Endothelial cell of umbilical vein (primary cell): ENCODE measurements around the gene TNIK. TPM values are rescaled to one million over a fixed set of nuclear protein-coding genes. Genes with fewer than 3 reads are reported as not detected.

Experiments
- BruUV-seq: library from RNA; stranded (reverse); fragments of 400-500 nt; replicated peaks from 2 replicates; lab custom pipeline; 2021; lab: Mats Ljungman, UMichigan
- CTCF ChIA-PET: fragments of 300-600, 350-600 bp; sonication (Branson Sonifier 250); formaldehyde crosslinking; loops from one replicate; lab custom pipeline; 2021; ENCODE audit warnings: antibody characterized with exemption, inconsistent platforms; lab: Charles Lee
- POLR2A ChIA-PET: fragments of 300-600, 350-600 bp; sonication (Branson Sonifier 250); formaldehyde crosslinking; loops from one replicate; lab custom pipeline; 2021; ENCODE audit warnings: antibody characterized with exemption, inconsistent platforms; lab: Charles Lee
- DNase-seq: peaks from one replicate; pipeline ENCODE4 v3.0.0-alpha.2; 2011; ENCODE audit warnings: low read depth, low spot score
- FAIRE-seq: peaks from 2 replicates; lab custom pipeline; 2011; peaks lifted over from hg19 to GRCh38; lab: Jason Lieb, UNC
- H2AFZ ChIP-seq: 2 replicates; pipeline ENCODE4 v1.6.0; 2012; ENCODE audit warnings: low read depth, low read length, control low read depth, inconsistent platforms
- H3K27ac ChIP-seq: 2 replicates; pipeline ENCODE4 v1.5.1; 2011; ENCODE audit warnings: low read depth, mild to moderate bottlenecking, control low read depth, low read length, moderate library complexity; ENCODE audit not compliant: insufficient read depth
- H3K27me3 ChIP-seq, 2 experiments: 2 replicates each; pipeline versions ENCODE4 v1.6.0 to v1.6.1; 2011; ENCODE audit warnings: low read length in 2 of 2, mixed read lengths in 1 of 2; ENCODE audit not compliant: control insufficient read depth in 2 of 2, insufficient read depth in 2 of 2
- H3K36me3 ChIP-seq, 2 experiments: 2 replicates in 1 of 2; 3 replicates in 1 of 2; pipeline ENCODE4 v1.5.1; 2011; ENCODE audit warnings: low read length in 2 of 2, mild to moderate bottlenecking in 1 of 2, moderate library complexity in 1 of 2; ENCODE audit not compliant: control insufficient read depth in 2 of 2, insufficient read depth in 2 of 2; ENCODE audit errors: extremely low read depth in 1 of 2
- H3K4me1 ChIP-seq: 3 replicates; pipeline ENCODE4 v1.5.1; 2011; ENCODE audit warnings: mild to moderate bottlenecking, low read length; ENCODE audit not compliant: control insufficient read depth, insufficient read depth; ENCODE audit errors: extremely low read depth
- H3K4me2 ChIP-seq: 2 replicates; pipeline ENCODE4 v1.6.1; 2011; ENCODE audit warnings: low read length, control low read depth, mixed read lengths; ENCODE audit not compliant: insufficient read depth
- H3K4me3 ChIP-seq, 3 experiments: fragments of 200-600 bp in 1 of 3; sonication (generic), shearing (Covaris generic) in 1 of 3; replicated peaks in 1 of 3; 2 replicates each; pipeline ENCODE4 v1.5.1; 2011 to 2016; ENCODE audit warnings: control low read depth in 3 of 3, low read length in 3 of 3, mild to moderate bottlenecking in 2 of 3, inconsistent platforms in 1 of 3, low read depth in 1 of 3, moderate library complexity in 1 of 3; ENCODE audit not compliant: insufficient read depth in 1 of 3
- H3K79me2 ChIP-seq: 2 replicates; pipeline ENCODE4 v1.6.0; 2012; ENCODE audit warnings: low read length, inconsistent platforms; ENCODE audit not compliant: control insufficient read depth, insufficient read depth
- H3K9ac ChIP-seq: replicated peaks from 2 replicates; pipeline ENCODE3; 2011; ENCODE audit warnings: low read length, control low read depth; ENCODE audit not compliant: insufficient read depth; ENCODE audit errors: extremely low read depth
- H3K9me1 ChIP-seq: replicated peaks from 3 replicates; pipeline ENCODE4 v1.6.0; 2011; ENCODE audit warnings: mild to moderate bottlenecking, low read length; ENCODE audit not compliant: control insufficient read depth, insufficient read depth; ENCODE audit errors: extremely low read depth
- H3K9me3 ChIP-seq: replicated peaks from 2 replicates; pipeline ENCODE4 v1.5.1; 2012; ENCODE audit warnings: low read length, inconsistent platforms; ENCODE audit not compliant: control insufficient read depth, insufficient read depth
- H4K20me1 ChIP-seq: replicated peaks from 2 replicates; pipeline ENCODE3; 2011; ENCODE audit warnings: mild to moderate bottlenecking, low read length; ENCODE audit not compliant: control insufficient read depth, insufficient read depth; ENCODE audit errors: extremely low read depth
- CTCF ChIP-seq, 2 donors: IDR thresholded peaks; 1 replicate in 1 of 2; 2 replicates in 1 of 2; pipeline ENCODE4 v1.5.1; 2011; ENCODE audit warnings: low read length in 2 of 2, mild to moderate bottlenecking in 2 of 2, moderate library complexity in 2 of 2, control low read depth in 1 of 2, inconsistent platforms in 1 of 2, low read depth in 1 of 2; ENCODE audit not compliant: insufficient read depth in 1 of 2; ENCODE audit errors: extremely low read depth in 1 of 2
- EZH2 ChIP-seq: IDR thresholded peaks from 2 replicates; pipeline ENCODE4 v1.6.1; 2012; ENCODE audit warnings: borderline replicate concordance, low read depth, mild to moderate bottlenecking, moderate library complexity, low read length, inconsistent platforms; ENCODE audit not compliant: severe bottlenecking
- FOS ChIP-seq: IDR thresholded peaks from 2 replicates; pipeline ENCODE4 v1.6.1; 2011; ENCODE audit warnings: mild to moderate bottlenecking, low read length, moderate library complexity, borderline replicate concordance; ENCODE audit not compliant: insufficient read depth
- GATA2 ChIP-seq: IDR thresholded peaks from 2 replicates; pipeline ENCODE4 v1.7.0; 2011; ENCODE audit warnings: low read depth, mild to moderate bottlenecking, moderate library complexity, mixed read lengths, low read length; ENCODE audit not compliant: insufficient read length, insufficient read depth
- JUN ChIP-seq: IDR thresholded peaks from 2 replicates; pipeline ENCODE4 v1.6.1; 2011; ENCODE audit warnings: borderline replicate concordance, low read depth; ENCODE audit not compliant: insufficient read length, insufficient read depth
- MAX ChIP-seq: IDR thresholded peaks from 2 replicates; pipeline ENCODE4 v1.6.1; 2011; ENCODE audit not compliant: insufficient read depth, insufficient read length
- MYC ChIP-seq: IDR thresholded peaks from one replicate; pipeline ENCODE4 v1.6.1; 2011; ENCODE audit warnings: mild to moderate bottlenecking, low read depth, low read length
- POLR2A ChIP-seq: IDR thresholded peaks from 2 replicates; pipeline ENCODE4 v1.6.1; 2012; ENCODE audit warnings: low read depth, mild to moderate bottlenecking, control low read depth, low read length
- POLR2AphosphoS5 ChIP-seq: IDR thresholded peaks from 2 replicates; pipeline ENCODE4 v1.6.1; 2012; ENCODE audit warnings: low read depth, mild to moderate bottlenecking, control low read depth, low read length, moderate library complexity; ENCODE audit not compliant: insufficient read depth
- dilution Hi-C: fragments of 300-500 bp; cut with MboI; formaldehyde crosslinking; loops from one replicate; pipeline ENCODE4 v1.15.0; 2019; ENCODE audit warnings: low sequenced_read_pairs; ENCODE audit not compliant: extremely low pct_ligation_motif_present
- intact Hi-C: fragments of 100-400 bp; cut with micrococcal nuclease; formaldehyde crosslinking; loops from one replicate; pipeline ENCODE4 v1.10.0; 2022
- polyA plus RNA-seq, 4 experiments: library from polyadenylated mRNA; depleted of rRNA in 3 of 4; stranded (reverse) in 3 of 4; unstranded in 1 of 4; fragments of >200 nt; gene quantifications; 2 replicates each; pipeline versions ENCODE4 v1.2.1 to v1.2.3, GENCODE V29; 2011 to 2012; ENCODE audit warnings: missing spikeins in 1 of 4
- total RNA-seq: library from RNA; stranded (reverse); gene quantifications from 2 replicates; pipeline ENCODE4 v1.2.3, GENCODE V29; 2021

The TNIK gene
- total and polyA plus RNA-seq, 2 donors (not counting 3 experiments of a cell fraction or from before 2014, with no cell fraction given) = 10.9 to 39.7 TPM

GRCh38 chr3:171101982-171102641 lies 358.1 kb downstream of the TNIK start:
- H3K9me1 ChIP-seq = no peaks in the 10 kb centered on the region
- intact Hi-C loops = no loop called here
- no peaks in the 10 kb centered on the region for H4K20me1 ChIP-seq
- no peak overlapping the region for H3K4me3 ChIP-seq
- no peaks in the 10 kb centered on the region for H3K27me3 ChIP-seq
- peaks cover 0 to 4% of the 10 kb centered on the region in 2 experiments for H3K36me3 ChIP-seq
- H3K27ac ChIP-seq = no peak overlapping the region
- FAIRE-seq = no peak
- no peaks in the 10 kb centered on the region for H3K4me1 ChIP-seq
- dilution Hi-C loops = no loop called here
- no peaks in the 10 kb centered on the region for H3K9me3 ChIP-seq
- no peak overlapping the region for H3K9ac ChIP-seq
- TF ChIP-seq JUN = peak; percentile 17
- no peak for TF ChIP-seq CTCF (IDR thresholded peaks at IDR 0.05; ENCODE audit: extremely low read depth in 1 of 2, insufficient read depth in 1 of 2, low read depth in 1 of 2, low read length in 2 of 2)
- no peak for TF ChIP-seq POLR2A
- peak; percentile 80 for TF ChIP-seq FOS
- no TSS peak for BruUV-seq
- DNase-seq = no peak
- H2AFZ ChIP-seq = no peak overlapping the region
- H3K79me2 ChIP-seq = no peaks in the 10 kb centered on the region
- ChIA-PET POLR2A (no interaction called here), CTCF (interaction anchor here (1.1 to 2.2 kb wide), 3 partner anchors 12 to 140 kb away, joined by 3 to 8 read pairs (median 7); no protein-coding TSS in a partner anchor)
- H3K4me2 ChIP-seq = no peak overlapping the region

DNA sequence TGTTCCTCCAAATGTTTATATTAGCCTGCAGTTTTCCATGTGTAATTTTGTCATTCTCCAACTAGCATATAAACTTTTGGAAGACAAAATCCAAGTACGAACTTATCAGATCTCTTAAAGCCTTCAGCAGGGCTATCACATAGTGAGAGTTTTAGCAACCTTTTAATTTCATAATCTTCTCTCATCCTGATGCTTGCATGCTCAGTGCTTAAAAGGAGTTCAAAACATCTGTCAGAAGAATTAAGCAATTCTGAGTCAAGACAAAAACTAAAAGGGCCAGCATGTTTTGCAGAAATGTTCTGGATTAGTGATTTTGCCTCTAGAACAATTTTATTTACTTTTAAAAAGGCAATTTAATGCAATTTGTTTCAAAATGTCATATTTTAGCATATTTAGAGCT lies 360.3 kb downstream of the TNIK start:
- Histone ChIP-seq H2AFZ (no peak overlapping the region), H3K79me2 (no peaks in the 10 kb centered on the region), H4K20me1 (no peaks in the 10 kb centered on the region), H3K36me3 (no peaks in the 10 kb centered on the region), H3K27me3 (no peaks in the 10 kb centered on the region), H3K4me1 (no peaks in the 10 kb centered on the region), H3K27ac (no peak overlapping the region), H3K9me1 (no peaks in the 10 kb centered on the region), H3K4me3 (no peak overlapping the region), H3K4me2 (no peak overlapping the region), H3K9ac (no peak overlapping the region), H3K9me3 (no peaks in the 10 kb centered on the region)
- DNase-seq (no peak), FAIRE-seq (no peak)
- POLR2A ChIA-PET = no interaction called here
- dilution Hi-C loops = no loop called here
- BruUV-seq = no TSS peak
- TF ChIP-seq MAX (no peak), POLR2AphosphoS5 (no peak), GATA2 (no peak), EZH2 (no peak), CTCF (IDR thresholded peaks at IDR 0.05; ENCODE audit: extremely low read depth in 1 of 2, insufficient read depth in 1 of 2, low read depth in 1 of 2, low read length in 2 of 2) (no peak), JUN (no peak), FOS (no peak), POLR2A (no peak), MYC (no peak)
- CTCF ChIA-PET = no interaction called here
- intact Hi-C loops = no loop called here
